CD4-positive, alpha-beta T cell treated with Interleukin-12 subunit alpha and Interleukin-12 subunit beta, for 1 hour (primary cell): ENCODE results near the gene WIF1.

Source experiments
- DNase-seq: peaks from one replicate; pipeline ENCODE4 v3.0.0-alpha.2; 2020

WIF1 gene

DNA sequence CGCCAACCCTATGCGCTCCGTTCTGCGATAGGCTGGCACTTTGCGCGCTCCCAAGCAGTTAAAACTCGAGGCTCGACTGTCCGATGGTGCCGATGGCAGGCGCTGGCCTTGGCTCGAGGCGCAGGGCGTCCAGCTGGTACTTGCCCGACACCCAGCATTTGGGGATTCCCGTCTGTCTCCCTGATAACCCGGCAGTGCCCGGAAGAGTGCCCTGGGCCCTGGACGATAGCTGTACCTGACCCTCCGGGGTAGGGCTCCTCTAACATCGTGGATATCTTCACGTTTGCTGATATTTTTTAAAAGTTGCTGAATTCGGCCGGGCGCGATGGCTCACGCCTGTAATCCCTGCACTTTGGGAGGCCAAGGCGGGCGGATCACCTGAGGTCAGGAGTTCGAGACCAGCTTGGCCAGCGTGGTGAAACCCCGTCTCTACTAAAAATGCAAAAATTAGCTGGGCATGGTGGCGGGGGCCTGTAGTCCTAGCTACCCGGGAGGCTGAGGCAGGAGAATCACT is 908 bp upstream of the WIF1 start:
- DNase-seq, result no peak

DNA sequence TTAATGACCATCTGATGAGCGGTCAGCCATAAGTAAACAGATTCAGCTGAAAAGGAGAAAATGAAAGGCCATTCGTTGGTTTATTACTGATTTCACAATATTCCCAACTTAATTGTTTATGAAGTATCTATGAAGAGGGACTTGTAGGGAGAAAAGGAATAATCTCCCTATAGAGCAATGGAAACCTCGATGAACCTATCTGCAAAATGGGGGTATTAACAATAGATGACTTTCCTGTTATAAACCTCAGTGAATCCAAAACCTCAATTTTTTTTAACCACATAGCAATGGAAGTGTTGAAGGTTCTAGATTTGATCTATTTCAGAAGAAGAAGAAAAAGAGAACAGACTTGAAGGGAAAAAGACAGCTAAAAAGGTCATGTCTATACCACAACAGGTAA is 2.0 kb downstream of the WIF1 start:
- no peak for DNase-seq

DNA sequence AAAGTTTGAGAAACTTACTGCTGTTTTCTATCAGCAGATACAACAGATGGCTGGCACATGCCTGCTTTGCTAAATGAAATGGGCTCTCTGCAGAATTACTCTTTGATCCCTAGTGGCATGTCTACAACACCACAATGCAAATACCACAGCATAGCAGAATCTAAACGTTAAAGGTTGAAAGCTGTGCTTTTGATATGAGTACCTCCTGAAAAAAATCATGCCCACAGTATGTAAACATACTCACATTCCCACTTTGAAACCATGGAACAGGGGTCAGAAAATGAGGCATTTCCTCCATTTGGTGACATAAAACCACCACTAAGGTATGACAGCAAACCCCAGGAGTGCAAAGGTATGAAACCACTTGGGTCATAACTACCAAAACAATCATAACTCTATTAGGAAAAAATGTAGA is 7.5 kb downstream of the WIF1 start:
- DNase-seq, result no peak

DNA sequence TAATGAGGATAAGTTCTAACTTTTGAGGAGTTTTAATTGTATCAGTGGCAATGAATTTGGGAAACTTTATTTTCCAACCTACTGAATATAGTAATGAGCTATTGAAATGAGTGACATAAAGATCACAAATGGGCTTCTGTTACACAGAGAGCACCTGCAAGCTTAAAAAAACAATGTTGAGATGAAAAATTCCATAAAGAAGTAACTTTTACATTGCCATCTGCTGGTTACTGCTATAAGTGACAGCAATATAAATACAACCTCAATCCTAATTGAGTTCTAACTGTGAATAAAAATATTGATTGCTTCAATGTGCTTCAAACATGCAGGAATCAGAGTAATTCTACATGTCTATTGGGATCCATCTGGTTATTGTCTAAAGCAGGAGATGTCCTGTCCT is 14.2 kb downstream of the WIF1 start:
- no peak for DNase-seq

DNA sequence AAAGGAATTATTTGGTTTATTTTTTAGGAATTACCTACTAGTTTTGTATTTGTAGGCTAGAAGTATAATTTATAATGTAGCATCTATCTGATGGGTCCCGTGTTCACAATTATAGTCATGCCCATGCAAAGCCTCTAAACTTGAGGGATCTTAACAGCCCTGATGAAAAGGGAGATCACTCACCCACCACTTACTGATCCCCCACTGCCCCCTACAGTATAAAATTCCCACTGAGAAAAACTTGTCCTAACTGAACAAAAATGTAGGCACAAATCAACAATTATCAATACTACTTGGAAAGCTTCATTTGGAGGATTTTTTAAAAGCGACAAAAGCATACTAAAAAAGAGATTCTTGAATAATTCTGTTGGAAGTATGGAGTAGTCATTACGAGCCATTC is 21.0 kb downstream of the WIF1 start:
- no peak for DNase-seq

DNA sequence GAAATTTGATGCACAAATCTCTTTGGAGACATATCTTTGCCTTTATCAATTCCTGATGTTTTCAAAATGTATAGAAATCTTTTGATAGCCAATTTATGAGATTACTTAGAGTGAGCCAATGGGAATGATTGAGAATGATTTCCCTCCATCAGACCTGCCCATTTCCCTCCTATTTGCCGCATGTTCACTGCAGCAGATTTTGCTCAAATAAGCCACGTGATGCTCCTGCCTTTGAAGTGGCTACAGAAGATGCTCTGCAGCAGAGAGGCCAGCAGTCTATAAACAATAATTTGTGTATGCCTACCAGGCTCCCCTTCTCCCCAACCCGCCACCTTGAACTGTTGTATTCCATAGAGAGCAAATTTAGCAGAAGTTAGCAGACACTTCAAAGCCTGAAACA is 21.9 kb downstream of the WIF1 start:
- DNase-seq, result no peak

DNA sequence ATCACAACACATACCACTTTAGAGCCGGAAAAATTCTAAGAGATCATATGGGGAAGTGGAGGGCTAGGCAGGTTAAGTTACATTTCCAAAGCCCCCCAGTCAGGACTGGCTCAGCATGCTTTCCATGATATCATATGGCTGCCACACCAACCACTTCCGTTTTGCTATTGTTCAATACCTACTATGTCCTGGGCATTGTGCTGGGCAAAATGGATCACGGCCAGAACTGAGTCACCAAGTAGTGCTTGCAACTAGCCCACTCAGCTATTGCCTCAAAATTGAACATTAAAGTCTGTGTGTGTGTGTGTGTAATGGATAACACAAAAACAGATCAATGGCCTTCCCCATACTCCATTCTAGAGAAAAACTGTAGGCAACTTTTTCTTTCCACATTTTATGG is 22.7 kb downstream of the WIF1 start:
- no peak for DNase-seq

DNA sequence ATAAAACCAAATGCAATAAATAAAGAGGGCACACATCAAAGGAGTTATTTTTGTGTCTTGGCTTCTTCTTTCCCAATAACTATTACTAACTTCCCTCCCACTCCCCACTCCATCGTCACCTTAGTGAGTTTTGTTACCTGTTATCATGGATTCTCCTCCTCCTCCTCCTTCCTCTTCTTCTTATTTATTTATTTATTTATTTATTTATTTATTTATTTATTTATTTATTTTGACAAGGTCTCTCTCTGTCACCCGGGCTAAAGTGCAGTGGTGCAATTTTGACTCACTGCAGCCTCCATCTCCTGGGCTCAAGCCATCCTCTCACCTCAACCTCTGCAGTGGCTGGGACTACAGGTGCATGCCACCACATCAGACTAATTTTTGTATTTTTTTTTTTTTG is 26.4 kb downstream of the WIF1 start:
- no peak for DNase-seq

DNA sequence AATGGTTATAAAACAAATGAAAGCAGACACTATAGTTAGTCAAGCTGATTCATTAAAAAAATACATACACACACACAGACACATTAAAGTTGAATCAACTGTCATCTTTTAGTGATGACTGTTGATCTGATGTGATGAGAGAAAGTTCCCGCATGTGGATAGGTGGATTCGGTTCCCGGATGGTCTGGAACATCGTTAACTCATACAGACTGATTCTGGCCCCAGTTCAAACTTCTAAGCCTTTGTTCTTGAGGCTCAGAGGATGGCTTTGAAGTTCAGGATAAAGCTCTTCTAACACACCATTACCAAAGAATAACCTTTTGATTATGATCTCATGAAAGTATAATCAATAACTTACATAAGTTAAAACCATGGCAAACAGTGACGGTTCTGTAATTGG is 27.5 kb downstream of the WIF1 start:
- no peak for DNase-seq

DNA sequence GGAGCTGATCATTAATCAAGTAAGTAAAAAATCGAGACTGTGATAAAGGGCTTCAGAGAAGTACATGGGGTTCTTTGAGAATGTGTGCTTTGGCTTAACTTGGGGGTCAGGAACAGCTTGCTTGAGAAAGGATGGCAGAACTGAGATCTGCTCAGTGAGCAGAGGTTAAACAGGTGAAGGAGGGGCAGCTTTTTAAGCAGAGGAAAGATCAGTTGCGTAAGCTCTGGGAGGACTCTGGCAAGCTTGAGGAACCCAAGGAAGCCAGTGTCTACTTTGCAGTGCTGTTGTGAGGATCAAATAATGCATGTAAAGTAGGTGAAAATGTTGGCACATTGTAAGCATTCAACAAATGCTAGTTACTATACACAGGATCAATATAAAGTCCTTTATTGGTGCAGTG is 30.6 kb downstream of the WIF1 start:
- no peak for DNase-seq

DNA sequence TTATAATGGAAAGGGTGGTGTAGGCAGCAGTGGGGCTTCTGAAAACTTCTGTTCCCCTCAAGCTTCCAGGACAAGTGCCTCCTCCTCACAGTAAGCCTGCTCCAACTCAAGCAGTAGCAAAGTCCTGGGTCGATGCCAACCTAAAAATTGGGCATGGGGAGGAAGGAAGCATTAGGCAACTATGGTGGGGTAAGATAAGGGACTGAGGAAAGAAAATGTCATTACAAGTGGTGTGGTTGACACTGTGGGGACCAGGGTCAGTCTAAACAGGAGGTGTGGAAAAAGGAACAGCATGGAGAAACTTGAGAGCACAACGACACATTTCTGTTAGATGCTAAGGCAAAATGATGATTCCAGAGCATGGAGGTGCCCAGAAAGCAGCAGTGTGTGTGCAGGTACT is 34.9 kb downstream of the WIF1 start:
- DNase-seq, result no peak

DNA sequence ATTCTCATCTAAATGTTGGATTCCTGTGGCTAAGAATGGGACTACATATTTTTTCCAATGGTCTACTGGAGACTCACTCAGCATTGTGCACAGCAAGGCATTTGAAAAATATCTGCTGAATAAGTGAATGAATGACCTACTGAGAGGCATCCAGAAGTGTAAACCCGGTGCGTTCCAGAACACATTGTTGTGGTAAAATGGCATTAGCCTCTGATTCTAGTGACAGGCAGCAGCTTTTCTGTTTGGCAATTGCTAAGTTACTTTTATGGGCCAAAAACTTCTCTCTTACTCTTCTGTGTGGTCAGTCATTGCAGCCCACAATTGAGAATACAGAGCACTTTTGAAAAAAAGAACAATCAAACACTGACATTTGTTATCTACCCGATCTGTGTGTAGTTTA is 36.5 kb downstream of the WIF1 start:
- no peak for DNase-seq

DNA sequence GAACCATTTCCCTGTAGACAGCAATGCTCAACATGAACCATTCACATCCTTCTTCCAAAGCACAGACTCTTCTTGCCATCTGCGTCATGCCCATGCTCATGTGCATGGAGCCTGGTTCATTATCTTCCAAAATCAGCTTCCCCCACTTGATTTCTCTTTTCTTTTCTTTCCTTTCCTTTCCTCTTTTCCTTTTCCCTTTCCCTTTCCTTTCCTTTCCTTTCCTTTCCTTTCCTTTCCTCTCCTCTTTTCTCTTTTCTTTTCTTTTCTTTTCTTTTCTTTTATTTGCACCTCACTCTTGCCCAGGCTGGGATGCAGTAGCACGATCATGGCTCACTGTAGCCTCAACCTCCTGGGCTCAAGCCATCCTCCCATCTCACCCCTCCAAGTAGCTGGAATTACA is 37.5 kb downstream of the WIF1 start:
- no peak for DNase-seq

DNA sequence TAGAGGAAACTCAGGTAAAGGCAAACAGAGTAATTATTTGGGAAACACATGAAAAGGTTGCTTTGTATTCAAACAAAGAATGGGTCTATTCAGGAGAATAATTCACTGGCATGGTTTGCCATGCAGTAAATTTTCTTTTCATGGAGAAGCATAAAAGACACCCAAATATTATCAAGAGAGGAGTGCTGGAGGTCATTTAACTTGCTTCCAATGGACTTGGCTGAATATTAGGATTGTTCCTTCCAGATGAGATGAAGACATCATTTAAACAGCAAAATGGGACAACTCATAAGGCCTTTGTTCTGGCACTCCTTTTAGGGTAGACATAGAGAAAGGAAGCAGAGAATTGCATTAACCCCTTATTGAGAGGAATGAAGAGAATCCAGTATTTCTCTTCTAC is 38.7 kb downstream of the WIF1 start:
- DNase-seq, result no peak

DNA sequence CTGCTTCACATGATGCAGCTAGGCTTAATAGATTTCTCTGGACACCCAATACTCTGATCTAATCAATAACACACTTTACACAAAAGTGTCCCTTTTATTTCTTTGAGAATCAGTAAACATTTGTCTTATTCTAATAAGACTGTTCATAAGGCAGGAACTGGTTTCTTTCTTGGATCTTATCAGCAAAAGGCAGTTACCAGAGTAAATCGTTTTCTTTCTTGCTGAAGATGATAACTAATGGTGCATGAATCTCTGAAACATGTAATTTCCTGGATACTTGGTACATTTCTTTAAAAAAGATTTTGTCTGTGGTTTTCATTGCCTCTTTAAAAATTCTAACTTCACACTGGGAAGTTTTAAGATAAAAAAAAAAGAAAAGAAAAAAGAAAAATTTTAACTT is 39.6 kb downstream of the WIF1 start:
- DNase-seq, result no peak

DNA sequence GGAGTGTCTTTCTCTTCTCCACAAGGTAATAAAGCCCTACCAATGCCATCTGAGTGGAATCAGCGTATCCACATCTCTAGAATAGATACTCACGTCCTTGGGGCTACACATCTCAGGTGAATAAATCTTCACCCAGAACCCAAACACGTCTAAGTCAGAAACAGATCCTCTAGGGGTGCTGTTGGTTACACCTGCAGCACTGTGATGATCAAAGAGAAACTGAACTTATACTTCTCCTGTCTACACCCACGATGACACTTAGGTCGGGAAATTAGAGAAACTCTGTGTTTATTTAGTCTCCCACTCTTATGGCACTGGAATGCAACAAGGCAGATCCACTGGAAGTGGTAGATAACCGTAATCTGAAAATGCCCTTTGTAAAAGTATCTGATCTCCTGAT is 46.2 kb downstream of the WIF1 start:
- no peak for DNase-seq

DNA sequence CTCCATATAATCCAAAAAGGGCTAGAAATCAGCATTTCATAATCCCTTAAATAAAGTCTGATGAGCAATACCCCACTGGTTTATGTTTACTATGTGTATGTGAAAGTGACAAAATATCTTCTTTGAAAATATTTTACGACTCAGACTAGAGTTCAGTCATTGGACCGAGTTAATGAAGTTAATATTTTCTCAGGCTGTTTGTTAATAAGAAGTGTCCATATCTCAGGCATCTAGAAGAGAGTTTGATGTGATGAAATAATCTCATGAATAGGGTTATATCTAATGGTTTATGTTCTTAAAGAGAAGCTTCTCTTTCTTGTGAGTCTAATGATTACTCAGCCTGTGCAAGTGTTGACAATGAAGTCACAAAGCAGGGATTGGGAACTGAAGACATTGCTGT is 51.8 kb downstream of the WIF1 start:
- DNase-seq, result no peak

DNA sequence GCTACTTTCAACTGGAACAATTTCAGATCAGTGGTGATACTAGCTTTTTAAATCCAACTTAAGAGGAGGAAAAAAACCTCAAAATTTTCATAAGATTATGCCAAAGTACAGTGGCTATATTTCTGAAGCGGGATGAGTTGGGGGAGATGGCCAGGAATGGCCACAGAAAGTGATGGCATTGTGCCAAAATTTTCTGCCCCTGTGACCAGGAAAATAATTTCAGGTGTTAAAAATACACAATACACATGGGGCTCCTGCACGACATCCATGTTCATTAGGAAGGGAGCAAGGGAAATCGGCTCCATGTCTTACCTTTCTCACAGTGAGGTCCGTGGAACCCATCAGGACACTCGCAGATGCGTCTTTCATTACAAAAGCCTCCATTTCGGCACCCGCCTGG is 53.7 kb downstream of the WIF1 start:
- DNase-seq, result no peak

DNA sequence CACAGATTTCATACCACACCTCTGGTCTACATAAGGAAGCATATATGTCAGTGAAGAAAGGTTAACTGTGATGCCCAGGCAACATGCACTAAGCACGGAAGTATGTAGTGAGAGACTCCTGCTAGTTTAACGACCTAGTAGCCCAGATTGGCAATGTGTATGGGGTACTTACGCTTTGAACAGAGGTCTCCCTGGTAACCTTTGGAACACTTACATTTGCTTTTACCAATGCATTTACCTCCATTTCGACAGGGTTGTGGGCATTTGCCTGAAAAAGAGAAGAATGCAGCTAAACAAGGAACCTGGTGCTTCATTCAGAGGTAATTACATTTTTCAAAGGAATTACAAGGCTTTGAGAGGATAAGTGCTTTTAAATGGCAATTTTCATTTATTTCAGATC is 65.2 kb downstream of the WIF1 start:
- no peak for DNase-seq

DNA sequence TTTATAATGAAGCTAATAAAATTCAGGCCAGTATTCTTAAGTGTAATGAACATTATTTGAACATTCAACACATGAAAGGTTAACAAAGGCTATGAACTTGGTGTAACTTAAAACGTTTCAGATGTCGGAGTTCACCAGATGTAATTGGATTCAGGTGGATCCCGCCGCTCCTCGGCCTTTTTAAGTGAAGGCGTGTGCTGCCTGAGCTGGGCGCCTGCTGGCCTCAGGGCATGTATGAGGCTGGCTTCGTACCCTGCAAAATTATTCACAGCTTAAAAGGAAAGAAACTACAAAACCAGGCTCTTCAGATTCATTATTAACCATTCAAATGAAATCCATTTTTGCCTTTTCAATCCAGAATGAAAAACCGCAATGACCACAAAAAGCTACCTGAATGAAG is 69.9 kb downstream of the WIF1 start:
- DNase-seq, result no peak

DNA sequence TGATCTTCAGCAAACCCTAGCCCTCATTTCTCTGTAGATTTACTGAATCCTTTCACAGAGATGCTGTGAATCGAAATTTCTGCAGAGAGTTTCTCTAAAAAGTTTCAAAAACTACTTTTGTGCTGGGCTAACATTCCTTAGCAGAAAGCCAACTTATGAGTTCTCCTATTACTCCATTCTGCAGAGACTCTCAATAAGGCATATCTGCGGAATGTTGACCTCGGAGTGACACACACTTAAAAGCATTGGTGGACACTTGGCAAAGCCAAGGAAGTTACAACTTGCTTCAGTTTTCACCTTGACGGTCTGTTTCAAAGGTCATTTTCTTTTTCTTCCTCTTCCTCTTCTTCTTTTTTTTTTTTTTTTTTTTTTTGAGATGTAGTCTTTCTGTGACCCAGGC is 75.8 kb downstream of the WIF1 start:
- DNase-seq, result no peak

DNA sequence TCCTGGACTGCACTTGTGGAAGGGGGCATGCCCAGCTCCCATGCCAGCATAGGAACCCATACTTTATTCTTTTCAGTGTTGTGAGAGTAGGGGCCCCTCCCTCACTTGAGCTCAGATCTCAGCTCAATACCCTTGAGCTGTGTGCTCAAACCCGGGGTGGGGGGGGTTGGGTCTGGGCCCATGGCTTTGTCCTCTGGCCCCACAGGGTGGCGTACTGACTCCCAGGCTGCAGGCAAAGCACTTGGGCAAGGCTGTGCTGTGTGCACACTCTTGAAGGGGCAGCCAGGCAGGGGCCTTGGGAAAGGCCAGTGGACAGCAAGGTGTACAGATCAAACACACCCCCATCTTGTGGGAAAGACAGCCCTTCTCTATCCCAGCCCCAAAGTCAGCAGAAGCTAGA is 81.8 kb downstream of the WIF1 start:
- DNase-seq, result no peak

DNA sequence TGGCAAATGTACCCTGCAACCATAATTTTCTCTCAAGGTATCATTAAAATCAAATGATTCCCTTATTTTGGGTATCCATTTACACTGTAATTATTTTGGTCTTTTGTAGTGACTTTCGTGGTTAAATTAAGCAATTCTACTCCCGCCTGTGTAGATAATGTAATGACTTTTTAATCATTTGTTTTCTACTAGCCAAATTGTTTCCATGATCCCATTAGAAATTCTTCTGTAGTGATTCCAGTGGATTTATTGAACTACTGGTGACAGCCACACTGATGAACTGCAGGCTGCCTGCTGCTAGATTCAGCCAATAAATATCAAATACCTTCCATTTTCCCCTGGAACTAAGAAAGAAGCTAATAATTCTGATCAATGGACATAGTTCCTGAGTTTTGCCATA is 96.0 kb downstream of the WIF1 start:
- DNase-seq, result no peak

DNA sequence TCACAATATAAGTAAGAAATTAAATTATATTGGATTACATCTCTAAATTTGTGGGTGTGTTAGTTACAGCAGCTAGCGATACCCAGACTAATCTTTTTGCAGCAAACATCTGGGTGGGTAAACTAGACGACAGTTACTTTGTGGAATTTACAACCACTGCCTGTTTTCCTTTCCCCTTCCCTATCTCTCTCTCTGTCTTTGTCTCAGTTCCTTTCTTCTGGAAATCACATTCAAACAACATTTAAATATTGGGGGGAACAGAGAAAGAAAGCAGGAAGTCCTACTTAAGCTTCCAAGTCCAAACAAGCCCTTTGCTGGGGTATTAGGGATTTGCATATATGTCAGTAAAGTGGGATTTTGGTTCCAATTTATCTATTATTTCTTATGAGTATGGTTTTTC is 97.6 kb downstream of the WIF1 start:
- no peak for DNase-seq

DNA sequence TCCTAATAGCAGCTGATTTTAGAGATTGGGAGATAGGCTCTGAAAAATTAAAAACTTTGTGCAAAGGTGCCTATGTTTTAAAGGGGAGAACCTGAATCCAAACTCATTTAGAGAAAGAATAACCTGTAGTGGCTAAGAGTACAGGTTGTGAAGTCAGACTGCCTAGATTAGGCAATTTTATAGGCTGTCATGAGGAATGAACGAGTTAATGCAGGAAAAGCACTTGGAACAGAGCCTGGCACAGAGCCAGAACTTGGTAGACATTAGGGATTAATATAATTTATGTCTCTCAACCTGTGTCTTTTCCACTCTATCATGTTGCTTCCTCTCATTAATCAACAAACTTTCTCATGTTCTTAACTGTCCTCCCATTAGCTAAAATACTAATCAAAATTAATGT is 98.1 kb downstream of the WIF1 start:
- DNase-seq, result no peak

DNA sequence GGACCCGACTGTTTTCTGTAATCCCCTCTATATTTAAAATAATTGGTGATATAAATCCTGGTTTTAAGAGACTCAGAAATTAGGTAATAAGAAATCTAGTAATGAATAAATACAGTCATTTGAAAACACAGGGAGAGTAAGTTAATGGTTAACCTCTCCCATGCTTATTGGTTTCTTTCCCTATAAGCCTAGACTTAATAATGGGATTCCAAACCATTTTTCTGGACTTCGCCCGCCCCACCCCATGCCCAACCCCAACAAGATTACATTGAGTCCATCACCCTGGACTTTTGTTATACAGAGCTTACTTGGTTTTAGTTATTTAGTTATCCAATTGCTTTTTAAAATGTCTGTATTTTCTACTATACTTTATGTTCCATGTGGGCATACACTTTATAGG is 98.7 kb downstream of the WIF1 start:
- no peak for DNase-seq
